ENCODE measurements around the gene TMEM213.
"Not testable (repeated sequence)": the region's sequence is repeated elsewhere in the genome, so short reads cannot be mapped to it uniquely, and the experiment has no call there.

The TMEM213 gene, protein sequence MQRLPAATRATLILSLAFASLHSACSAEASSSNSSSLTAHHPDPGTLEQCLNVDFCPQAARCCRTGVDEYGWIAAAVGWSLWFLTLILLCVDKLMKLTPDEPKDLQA

GRCh38 chr7:138797715-138798320, at the start of gene TMEM213, which contains the start of gene ATP6V0A4:
TMEM213 (plus strand) TSS chr7:138797994; CDS start chr7:138798105, 111 bp downstream.
ATP6V0A4 (minus strand) TSS chr7:138798196; CDS start chr7:138771247, 26,949 bp downstream.
- no peak for DNase-seq

- DNase-seq, result no peak
These were observed 49.1 kb upstream of the TMEM213 start for GRCh38 chr7:138748666-138749065.

DNA sequence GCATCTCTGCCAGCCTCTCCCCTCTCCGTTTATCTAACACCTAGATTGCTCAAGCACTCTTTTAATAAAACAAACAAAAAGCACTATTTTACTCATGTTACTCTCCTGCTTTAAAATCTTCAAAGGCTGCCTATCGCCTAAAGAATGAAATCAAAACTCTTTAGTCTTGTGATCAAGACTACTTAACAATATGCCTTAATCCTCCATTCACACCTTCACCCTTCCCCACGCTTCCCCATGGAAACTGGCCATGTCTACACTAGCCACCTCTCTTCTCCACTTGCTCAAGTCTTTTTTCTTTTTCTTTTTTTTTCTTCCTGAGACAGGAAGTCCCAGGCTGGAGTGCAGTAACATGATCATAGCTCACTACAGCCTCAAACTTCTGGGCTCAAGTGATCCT, 47.8 kb upstream of the TMEM213 start:
- no peak for DNase-seq

DNA sequence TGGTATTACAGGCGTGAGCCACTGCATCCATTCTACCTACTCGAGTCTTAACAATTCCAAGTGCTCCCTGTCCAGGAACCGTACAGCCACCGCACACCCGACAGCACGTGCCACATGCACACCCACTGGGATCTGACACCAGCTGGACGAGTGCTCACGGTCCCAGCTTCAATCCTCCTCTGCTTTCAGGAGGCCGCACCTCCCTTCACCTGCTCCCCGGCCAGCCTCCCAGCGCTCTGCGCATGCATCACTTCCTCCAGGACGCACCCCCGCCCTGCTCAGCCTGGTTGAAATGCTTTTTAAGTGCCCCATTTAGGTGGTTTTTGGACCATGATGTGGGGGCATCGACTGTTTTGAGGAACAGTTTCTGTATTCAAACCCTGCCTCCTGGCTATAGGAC, 47.3 kb upstream of the TMEM213 start:
- no peak for DNase-seq

DNA sequence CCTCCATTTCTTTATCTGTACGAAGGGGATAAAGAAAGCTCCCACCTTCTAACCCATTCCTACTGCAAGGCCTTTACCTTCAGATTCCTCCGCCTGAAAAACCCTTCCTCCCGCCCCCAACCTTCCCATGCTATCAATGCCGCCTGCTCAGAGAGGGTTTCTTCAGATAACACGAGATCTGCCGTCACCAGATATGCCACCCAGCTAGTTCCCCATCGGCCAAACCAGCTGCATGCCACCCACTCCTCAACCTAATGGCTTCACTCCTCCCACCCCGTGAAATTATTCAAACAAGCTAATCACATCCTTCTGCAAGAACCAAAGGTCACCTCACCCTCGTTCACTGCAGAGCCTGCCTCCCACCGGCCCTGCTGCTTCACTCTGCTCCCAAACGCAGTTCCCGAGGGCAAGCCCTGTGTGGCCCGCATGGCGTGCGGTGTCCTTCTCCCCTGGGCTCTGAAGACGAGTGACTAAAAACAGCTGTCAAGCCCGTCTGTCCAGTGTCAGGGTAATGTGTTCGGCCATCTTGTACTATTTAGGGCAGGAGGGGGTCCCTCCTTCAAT, 46.8 kb upstream of the TMEM213 start:
- no peak for DNase-seq

- no peak for DNase-seq
These were observed 45.2 kb upstream of the TMEM213 start for GRCh38 chr7:138752518-138753149.

GRCh38 chr7:138753150-138753518, 44.7 kb upstream of the TMEM213 start:
- DNase-seq, result no peak

DNA sequence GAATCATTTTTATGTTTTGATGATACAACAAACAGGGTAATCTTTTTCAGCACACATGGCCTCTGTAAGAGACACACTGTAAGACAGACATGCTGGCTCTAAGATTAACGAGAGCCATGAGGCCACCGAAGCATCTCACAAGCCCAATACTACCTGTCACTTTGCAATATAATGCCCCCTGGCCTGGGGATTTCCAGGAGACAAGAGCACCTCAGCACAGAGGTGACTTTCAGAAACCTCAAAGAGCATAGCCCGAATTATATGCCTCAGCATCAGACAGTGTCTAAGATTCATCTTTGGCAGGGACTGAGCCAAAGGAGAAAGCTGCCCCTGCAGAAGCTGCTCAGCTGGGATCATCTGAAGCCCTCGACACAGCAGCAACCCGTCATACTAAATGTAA, 44.2 kb upstream of the TMEM213 start:
- DNase-seq, result no peak

GRCh38 chr7:138755331-138755747, 42.5 kb upstream of the TMEM213 start:
- DNase-seq, result no peak

DNA sequence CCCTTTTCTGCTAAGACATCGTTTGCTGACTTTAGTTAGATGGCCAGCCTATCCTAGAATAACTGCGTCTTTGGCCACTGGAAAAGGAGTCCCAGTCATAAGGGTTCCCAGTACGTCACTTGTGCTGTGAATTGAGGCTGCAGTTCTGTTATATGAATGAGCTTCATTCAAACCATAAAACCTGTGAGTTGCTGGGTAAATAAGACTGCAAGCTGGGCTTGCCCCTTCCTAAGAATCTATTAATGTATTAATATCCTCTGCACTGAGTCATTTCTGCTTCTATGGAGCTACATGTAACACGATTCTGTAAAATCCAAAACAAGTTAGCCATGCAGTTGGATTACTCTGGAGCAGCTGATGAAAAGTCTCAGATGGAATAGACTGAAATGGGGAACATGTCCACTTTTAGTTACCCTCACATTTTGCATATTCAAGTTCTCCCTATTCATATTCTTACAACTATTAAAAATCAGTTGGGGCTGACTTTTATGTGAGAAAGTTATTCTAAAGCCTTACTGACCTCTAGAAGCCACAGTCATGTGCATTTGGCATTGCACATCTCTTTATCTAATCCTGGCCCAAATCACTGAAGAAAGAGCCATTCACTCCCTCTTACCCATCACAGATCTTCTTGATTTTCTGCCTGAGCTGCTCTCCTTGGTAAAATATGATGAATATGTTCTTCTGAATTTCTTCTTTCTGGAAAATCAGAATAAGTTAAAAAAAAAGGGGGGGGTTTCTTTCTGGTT, 41.8 kb upstream of the TMEM213 start:
- no peak for DNase-seq

GRCh38 chr7:138756591-138757242, 41.1 kb upstream of the TMEM213 start:
- DNase-seq, result no peak

DNA sequence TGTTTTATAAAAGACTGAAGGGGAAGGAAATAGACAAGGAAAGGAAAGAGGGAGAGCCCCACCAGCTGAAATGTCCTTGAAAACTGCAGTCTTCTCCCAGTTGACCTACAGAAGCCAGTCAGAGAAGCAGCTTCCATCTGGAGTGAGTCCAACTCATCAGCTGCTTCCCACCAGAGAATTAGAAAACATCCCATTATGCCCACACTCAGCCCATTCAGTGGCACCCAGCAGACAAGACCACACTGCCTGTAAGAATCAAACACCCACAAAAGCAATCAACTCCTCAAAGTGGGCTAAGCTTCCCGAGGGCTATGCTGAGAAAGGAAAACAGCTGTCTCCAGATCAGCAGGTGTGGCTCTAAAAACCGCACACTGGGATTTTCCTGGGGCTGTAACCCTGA, 29.6 kb upstream of the TMEM213 start:
- no peak for DNase-seq

DNA sequence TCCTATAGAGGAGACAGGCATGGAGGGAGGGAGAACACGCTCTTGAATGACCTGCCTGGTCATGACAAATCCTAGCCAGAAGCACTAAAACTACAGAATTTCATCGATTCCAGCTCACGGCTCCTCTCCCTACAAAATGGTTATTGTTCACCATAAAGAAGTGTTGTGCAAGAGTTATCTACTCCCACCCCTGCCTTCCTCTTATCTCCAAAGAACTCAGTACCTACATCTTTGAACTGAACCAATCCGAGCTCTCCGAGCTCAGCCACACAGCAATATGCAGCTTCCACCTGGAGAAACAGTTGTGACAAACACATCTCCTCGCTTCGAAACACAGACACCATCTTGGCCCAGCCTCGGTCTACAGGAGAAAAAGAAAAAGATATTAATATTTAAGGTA, 26.9 kb upstream of the TMEM213 start:
- no peak for DNase-seq

DNA sequence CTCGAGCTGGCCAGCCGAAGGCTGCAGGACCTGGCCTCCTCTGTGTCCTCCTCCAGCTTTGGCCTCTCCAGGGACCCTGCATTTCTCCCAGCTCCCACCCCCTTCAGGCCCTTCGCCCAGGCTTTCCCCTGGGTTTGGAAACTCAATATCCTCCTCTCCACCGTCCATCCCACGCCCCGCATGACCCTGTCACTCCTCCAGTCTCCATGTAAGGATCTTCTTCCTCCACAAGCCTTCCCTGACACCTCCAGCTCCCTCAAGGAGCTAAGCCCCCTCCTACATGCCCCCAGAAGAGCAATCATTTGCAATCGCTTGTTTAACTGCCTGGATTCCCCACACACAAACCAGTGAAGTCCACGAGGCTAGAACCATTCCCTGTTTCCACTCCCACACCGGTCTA, 24.6 kb upstream of the TMEM213 start:
- DNase-seq, result no peak

- DNase-seq, result no peak
These were observed 24.0 kb upstream of the TMEM213 start for GRCh38 chr7:138773817-138774216.

DNA sequence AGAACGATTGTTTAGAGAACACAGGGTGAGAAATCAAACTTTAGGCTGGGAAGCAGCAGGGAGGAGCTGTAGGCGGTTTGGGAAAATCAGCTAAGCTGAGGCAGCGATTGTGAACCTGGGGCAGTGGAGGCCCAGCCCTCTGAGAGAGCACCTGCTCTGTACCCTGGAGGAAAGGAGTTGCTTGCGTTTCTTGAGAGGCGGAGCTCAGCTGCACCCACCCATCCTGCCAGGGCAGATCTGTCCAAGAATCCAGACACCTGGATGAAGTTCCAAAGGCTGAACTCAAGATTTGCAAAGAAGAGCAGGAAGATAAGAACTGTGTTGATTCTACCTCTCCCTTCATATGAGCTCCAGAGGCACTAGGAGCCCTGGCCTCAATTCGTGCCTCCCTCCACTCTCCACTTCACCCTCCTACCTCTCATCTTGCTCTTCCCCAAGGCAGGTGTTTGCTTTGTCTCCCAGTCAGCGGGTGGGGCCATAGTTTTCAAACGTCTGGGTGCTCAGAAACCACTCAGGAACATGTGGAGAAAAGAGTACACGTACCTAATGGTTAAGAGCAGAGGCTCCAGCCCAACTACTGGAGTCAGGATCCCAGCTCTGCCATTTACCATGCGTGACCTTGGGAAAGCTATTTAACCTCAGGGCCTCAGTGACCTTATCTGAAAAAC, 21.5 kb upstream of the TMEM213 start:
- no peak for DNase-seq

- DNase-seq, result no peak
These were observed 16.8 kb upstream of the TMEM213 start for GRCh38 chr7:138781004-138781403.

GRCh38 chr7:138784692-138785091, 13.1 kb upstream of the TMEM213 start:
- DNase-seq, result no peak

DNA sequence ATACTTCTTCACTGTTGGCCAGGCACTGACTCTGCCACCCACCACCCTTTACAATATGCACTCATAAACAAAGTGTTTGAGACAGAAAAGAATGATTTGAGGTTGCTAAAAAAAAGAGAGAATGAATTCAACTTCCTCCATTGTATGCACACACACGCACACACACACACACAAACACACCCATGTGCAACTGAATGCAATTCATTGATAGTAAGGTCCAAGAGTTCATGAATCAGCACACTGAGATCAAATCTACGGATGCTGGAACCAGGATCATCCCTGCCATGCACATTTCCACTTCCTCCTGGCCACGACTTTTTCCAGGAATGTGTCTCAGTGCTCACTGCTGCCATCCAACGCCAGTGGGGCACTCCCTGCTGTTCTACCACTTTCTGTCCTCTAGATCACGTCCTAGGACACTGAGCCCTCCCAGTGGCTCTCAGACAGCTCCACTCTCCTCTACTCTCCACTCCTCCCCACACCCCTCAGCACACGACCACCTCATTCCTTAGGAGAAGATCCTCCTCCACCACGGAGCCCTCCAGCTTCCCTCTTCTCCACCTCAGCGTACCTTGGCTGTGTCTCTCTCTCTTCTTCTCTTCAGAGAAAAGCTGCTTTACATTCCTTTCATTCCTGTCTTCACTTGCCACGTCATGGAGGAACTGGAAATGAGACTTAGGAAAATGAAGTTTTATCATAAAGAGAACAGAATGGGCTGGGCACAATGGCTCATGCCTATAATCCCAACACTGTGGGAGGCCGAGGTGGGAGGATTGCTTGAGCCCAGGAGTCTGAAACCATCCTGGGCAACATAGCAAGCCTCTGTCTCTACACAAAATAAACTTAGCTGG, 12.0 kb upstream of the TMEM213 start:
- DNase-seq, result no peak

DNA sequence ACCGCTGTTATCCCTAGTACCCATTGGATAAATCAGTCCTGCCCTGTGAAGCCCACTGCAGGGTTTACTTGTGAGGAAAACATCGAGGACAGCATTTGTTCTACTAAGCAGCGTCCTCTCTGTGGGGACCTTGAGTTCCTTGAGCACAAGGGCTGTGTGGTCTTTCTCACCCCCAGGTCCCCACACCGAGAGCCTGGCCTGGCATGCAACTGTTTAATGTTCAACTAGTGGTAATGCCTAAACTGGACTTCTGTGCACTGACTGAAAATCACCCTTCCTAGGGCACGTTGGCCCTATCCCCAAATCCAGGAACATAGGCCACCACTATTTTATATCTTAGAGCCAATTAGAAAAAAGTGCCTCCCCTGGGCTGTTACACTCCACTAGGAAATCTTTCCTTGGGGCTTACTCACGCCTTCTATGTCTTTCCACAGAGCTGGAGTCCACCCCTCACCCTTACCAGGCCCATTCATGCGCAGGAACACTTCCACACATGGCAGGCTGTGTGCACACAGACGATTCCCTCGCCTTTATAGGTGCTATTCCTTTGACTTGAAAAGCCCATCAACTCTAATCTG, 1.7 kb upstream of the TMEM213 start:
- DNase-seq, result no peak

- DNase-seq, result not testable (repeated sequence)
These were observed 748 bp upstream of the TMEM213 start for GRCh38 chr7:138797046-138797445.

Measured in T1000 (cell line).